PC-3 (cell line): ENCODE data around the gene FBXW5. TPM values are rescaled to one million over a fixed set of nuclear protein-coding genes. Genes with fewer than 3 reads are reported as not detected.

Source experiments
- ATAC-seq: fragments of 200-7000 bp; cut with Tn5 transposase; 2 replicates; pipeline ENCODE4 v1.9.1; 2020; ENCODE audit warnings: mild to moderate bottlenecking, moderate library complexity
- BruUV-seq: library from RNA; stranded (reverse); fragments of 400-500 nt; replicated peaks from 2 replicates; lab custom pipeline; 2021; lab: Mats Ljungman, UMichigan
- CTCF ChIA-PET: fragments of 300-600 bp; sonication (Branson Sonifier 250); formaldehyde crosslinking; loops from one replicate; lab custom pipeline; 2022; ENCODE audit warnings: antibody characterized with exemption; lab: Charles Lee
- POLR2A ChIA-PET: fragments of 300-600 bp; sonication (Branson Sonifier 250); formaldehyde crosslinking; loops from one replicate; lab custom pipeline; 2022; ENCODE audit warnings: antibody characterized with exemption; ENCODE audit not compliant: unreplicated experiment; lab: Charles Lee
- DNase-seq: peaks from one replicate; pipeline ENCODE4 v3.0.0-alpha.2; 2015
- H2AFZ ChIP-seq: fragments of 300-600 bp; sonication (generic); 2 replicates; pipeline ENCODE4 v1.6.0; 2016; ENCODE audit warnings: antibody characterized with exemption, low read length
- H3F3A ChIP-seq: fragments of 300-600 bp; sonication (generic); one replicate; pipeline ENCODE4 v1.6.0; 2017; ENCODE audit warnings: antibody characterized with exemption, low read length, control low read depth, mild to moderate bottlenecking; ENCODE audit not compliant: unreplicated experiment
- H3K27ac ChIP-seq: fragments of 300-600 bp; sonication (generic); 2 replicates; pipeline ENCODE4 v1.5.1; 2016; ENCODE audit warnings: mild to moderate bottlenecking, low read length
- H3K27me3 ChIP-seq: fragments of 300-600 bp; sonication (generic); 2 replicates; pipeline ENCODE4 v1.6.1; 2016; ENCODE audit warnings: low read length, mixed read lengths
- H3K36me3 ChIP-seq: fragments of 300-600 bp; sonication (generic); 2 replicates; pipeline ENCODE4 v1.6.1; 2016; ENCODE audit warnings: low read depth, mixed run types, low read length, mixed read lengths
- H3K4me1 ChIP-seq: fragments of 300-600 bp; sonication (generic); 2 replicates; pipeline ENCODE4 v1.5.1; 2016; ENCODE audit warnings: low read length; ENCODE audit not compliant: insufficient read depth
- H3K4me2 ChIP-seq: fragments of 300-600 bp; sonication (generic); 2 replicates; pipeline ENCODE4 v1.6.0; 2016; ENCODE audit warnings: low read length
- H3K4me3 ChIP-seq: fragments of 300-600 bp; sonication (generic); 2 replicates; pipeline ENCODE4 v1.5.1; 2016; ENCODE audit warnings: mild to moderate bottlenecking, low read length, mixed read lengths
- H3K79me2 ChIP-seq: fragments of 300-600 bp; sonication (generic); 2 replicates; pipeline ENCODE4 v1.6.1; 2017; ENCODE audit warnings: low read length, mixed read lengths
- H3K9ac ChIP-seq: fragments of 300-600 bp; sonication (generic); 2 replicates; pipeline ENCODE4 v1.6.0; 2016; ENCODE audit warnings: mild to moderate bottlenecking, low read length
- H3K9me2 ChIP-seq: fragments of 300-600 bp; sonication (generic); replicated peaks from 2 replicates; pipeline ENCODE4 v1.6.1; 2016; ENCODE audit warnings: mixed run types, low read length, mixed read lengths
- H3K9me3 ChIP-seq: fragments of 300-600 bp; sonication (generic); 2 replicates; pipeline ENCODE4 v1.6.1; 2016; ENCODE audit warnings: low read length, mixed read lengths
- H4K20me1 ChIP-seq: fragments of 300-600 bp; sonication (generic); 2 replicates; pipeline ENCODE4 v1.6.1; 2016; ENCODE audit warnings: low read length, mixed read lengths
- CTCF ChIP-seq: fragments of 300-600 bp; sonication (generic); conservative IDR thresholded peaks from 2 replicates; pipeline ENCODE4 v1.5.1; 2017; ENCODE audit warnings: antibody characterized with exemption, low read depth, mild to moderate bottlenecking, low read length
- EZH2 ChIP-seq: fragments of 300-600 bp; sonication (generic); IDR thresholded peaks from one replicate; pipeline ENCODE4 v1.6.1; 2017; ENCODE audit warnings: antibody characterized with exemption, mild to moderate bottlenecking, low read length; ENCODE audit not compliant: unreplicated experiment
- EZH2phosphoT487 ChIP-seq: fragments of 300-600 bp; sonication (generic); IDR thresholded peaks from 2 replicates; pipeline ENCODE4 v1.6.1; 2018; ENCODE audit warnings: mild to moderate bottlenecking, antibody characterized with exemption, low read length, borderline replicate concordance
- intact Hi-C: fragments of 100-400 bp; cut with micrococcal nuclease; formaldehyde crosslinking; loops from 2 replicates; pipeline ENCODE4 v1.9.0; 2023
- total RNA-seq: library from RNA; depleted of rRNA; stranded (reverse); fragments of >200 nt; gene quantifications from 2 replicates; pipeline ENCODE4 v1.2.3, GENCODE V29; 2014

The FBXW5 gene
- total RNA-seq, 1 experiment from 2014 or later = 138 TPM

- H3K27ac ChIP-seq = no peak overlapping the region
- TF ChIP-seq EZH2phosphoT487 = no peak
- TF ChIP-seq EZH2 = no peak
- TF ChIP-seq CTCF = no peak
- H3K4me2 ChIP-seq = no peak overlapping the region
- no TSS peak for BruUV-seq
- no peak overlapping the region for H3K4me3 ChIP-seq
- no peak for DNase-seq
- intact Hi-C loops = no loop called here
- no peak for ATAC-seq
- no peaks in the 10 kb centered on the region for H4K20me1 ChIP-seq
- no peak overlapping the region for H2AFZ ChIP-seq
- CTCF ChIA-PET = no interaction called here
- H3K79me2 ChIP-seq = no peaks in the 10 kb centered on the region
- POLR2A ChIA-PET = no interaction called here
- no peaks in the 10 kb centered on the region for H3F3A ChIP-seq
- H3K9ac ChIP-seq = no peak overlapping the region
- peaks cover 8% of the 10 kb centered on the region for H3K4me1 ChIP-seq
- H3K9me2 ChIP-seq = no peaks in the 10 kb centered on the region
- H3K36me3 ChIP-seq = no peaks in the 10 kb centered on the region
- H3K27me3 ChIP-seq = no peaks in the 10 kb centered on the region
- H3K9me3 ChIP-seq = no peaks in the 10 kb centered on the region
Measured at GRCh38 chr9:136968333-136969127, 24.0 kb upstream of the FBXW5 start.

GRCh38 chr9:136965771-136966484 is 21.4 kb upstream of the FBXW5 start:
- no peaks in the 10 kb centered on the region for H3K79me2 ChIP-seq
- ChIA-PET POLR2A (no interaction called here), CTCF (no interaction called here)
- no peak overlapping the region for H2AFZ ChIP-seq
- no peaks in the 10 kb centered on the region for H3K27me3 ChIP-seq
- no peaks in the 10 kb centered on the region for H3K9me3 ChIP-seq
- H4K20me1 ChIP-seq = no peaks in the 10 kb centered on the region
- no peak for DNase-seq
- H3K36me3 ChIP-seq = no peaks in the 10 kb centered on the region
- no peak overlapping the region for H3K4me3 ChIP-seq
- no peak for TF ChIP-seq CTCF
- no peak for TF ChIP-seq EZH2
- no peak for TF ChIP-seq EZH2phosphoT487
- no peak overlapping the region for H3K9ac ChIP-seq
- no peak overlapping the region for H3K27ac ChIP-seq
- no TSS peak for BruUV-seq
- H3K4me2 ChIP-seq = no peak overlapping the region
- intact Hi-C loops = no loop called here
- H3K9me2 ChIP-seq = no peaks in the 10 kb centered on the region
- no peak for ATAC-seq
- H3K4me1 ChIP-seq = peaks cover 8% of the 10 kb centered on the region
- no peaks in the 10 kb centered on the region for H3F3A ChIP-seq
